Posterior vena cava (tissue), 2 donors: ENCODE data around the gene EI24. TPM values are rescaled to one million over a fixed set of nuclear protein-coding genes. Genes with fewer than 3 reads are reported as not detected.

Source experiments
- DNase-seq: peaks from one replicate; pipeline ENCODE4 v3.0.0-alpha.2; 2020; ENCODE audit warnings: low spot score
- intact Hi-C, 2 donors: fragments of 100-400 bp; cut with DNase I; formaldehyde crosslinking; loops; one replicate each; pipeline versions ENCODE4 v1.14.1 to v1.14.2; 2022 to 2023
- total RNA-seq, 2 donors: library from RNA; stranded (reverse); fragmentation: NEBNext Ultra II Directional; extraction: Animal tissue kit (Norgen Biotek cat#: 25700); gene quantifications; one replicate each; pipeline ENCODE4 v1.2.1, GENCODE V29; 2021
- donor health status: DM: yes; HTN: yes; CAD: no.
- donor health status: DM: yes; HTN: yes; CAD: no.

The EI24 gene
- total RNA-seq, 2 donors from 2014 or later = 52.5 to 57.5 TPM

DNA sequence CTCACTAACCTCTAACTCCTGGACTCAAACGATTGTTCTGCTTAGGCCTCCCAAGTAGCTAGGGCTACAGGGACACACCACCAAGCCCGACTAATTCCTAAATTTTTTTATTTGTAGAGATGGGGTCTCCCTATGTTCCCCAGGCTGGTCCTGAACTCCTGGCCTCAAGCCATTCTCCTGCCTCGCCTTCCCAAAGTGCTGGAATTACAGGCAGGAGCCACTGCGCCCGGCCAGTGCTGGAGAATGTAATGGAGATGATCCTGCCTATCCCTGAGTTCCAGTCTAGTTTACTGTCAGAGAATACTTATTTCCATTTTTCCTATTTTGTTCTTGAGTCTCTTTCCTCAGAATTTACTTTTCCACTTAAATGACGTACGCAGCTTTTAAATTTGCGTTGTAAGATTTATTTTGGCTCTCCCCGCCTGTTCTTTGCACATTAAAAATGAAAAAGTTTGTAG, 55.5 kb downstream of the EI24 start, which contains the start of gene CHEK1:
Gene CHEK1 (plus strand): TSS at position 408 of the 458 bp plus-strand sequence. CDS start 1,606 bp downstream, outside the sequence.
- intact Hi-C loops = loop anchor here in 1 of 2 donors (10.0 kb wide), 1 partner anchor 250 kb away; no protein-coding TSS in a partner anchor
- no peak for DNase-seq

DNA sequence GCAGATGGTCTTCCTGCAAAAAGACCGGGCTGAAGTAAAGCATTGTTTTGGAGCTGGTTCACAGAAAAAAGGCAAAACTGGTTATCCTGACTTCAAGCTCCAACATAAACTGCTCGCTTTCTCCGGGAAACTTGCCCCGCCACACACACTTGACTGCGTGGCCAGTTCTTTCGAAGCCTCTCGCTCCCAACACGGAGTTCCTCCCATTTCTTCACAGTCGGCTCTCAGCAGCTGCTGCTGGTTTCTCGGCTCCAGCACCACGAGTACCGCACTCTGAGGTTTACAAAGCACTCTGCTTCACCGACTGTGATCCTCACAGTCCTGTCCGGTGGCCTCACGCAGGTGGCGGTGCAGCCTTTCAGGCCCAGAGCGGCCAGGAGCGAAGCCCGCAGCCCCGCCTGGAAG, 56.0 kb downstream of the EI24 start:
- intact Hi-C loops = loop anchor here in 1 of 2 donors (10.0 kb wide), 1 partner anchor 250 kb away; no protein-coding TSS in a partner anchor
- DNase-seq = no peak

DNA sequence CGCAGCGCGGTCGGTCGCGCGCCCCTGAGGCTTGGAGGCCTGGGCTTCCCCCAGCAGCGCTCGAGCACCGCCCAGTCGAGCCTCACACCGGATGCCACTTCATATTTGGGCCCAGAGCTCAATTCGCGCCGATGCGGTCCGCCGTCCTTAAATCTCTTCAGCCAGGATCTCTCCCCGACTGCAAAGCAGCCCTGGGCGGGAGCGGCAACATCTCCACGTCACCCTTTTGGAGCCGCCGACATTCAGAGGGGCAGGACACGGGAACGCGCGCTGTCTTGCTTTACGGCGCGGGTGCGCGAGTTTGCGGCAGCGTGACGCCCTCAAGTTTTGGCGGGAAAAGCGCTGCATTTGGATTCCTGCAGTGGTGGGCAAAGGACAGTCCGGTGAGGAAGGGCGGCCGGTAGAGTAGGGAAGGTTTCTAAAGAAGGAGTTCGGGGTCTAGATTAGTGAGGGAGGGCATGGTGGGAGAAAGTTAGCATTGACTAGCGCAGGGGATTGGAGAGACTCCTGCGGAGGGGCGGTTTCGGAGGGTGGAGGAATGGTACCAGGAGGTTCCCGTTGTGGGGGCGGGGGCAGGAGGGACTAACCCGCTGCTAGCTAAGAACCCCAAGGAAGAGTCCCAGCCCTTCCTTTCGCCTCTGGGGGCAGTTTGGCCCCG, 56.5 kb downstream of the EI24 start:
- DNase-seq = peak; percentile 96
- intact Hi-C loops = loop anchor here in 1 of 2 donors (10.0 kb wide), 1 partner anchor 249 kb away; no protein-coding TSS in a partner anchor

DNA sequence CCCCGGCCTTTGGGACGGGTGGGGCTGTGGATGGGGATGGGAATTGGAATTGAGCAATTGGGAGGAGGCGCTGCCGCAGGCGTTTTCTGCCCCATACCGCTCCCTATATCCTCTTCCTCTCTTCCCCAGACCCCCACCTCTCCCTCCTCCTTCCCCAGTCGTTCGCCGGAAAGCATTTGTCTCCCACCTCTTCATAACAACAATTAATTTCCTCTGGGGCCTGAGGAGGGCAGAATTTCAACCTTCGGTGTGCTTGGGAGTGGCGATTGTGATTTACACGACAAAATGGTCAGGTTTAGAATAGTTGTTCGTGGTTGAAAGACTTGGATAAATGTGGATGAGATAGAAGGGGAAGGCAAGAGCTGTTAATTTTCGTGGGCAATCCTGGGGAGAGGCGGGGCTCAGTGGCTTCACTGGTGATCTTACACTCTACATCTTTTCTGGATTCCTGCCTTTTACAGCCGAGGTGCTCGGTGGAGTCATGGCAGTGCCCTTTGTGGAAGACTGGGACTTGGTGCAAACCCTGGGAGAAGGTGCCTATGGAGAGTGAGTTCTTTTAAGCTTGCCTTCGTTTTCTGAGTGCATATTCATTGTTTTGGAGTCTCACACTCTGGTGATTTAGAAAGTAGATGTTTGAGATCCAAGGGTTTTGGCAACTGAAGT, 57.1 kb downstream of the EI24 start:
- DNase-seq = no peak
- intact Hi-C loops = loop anchor here in 1 of 2 donors (10.0 kb wide), 1 partner anchor 248 kb away; no protein-coding TSS in a partner anchor

DNA sequence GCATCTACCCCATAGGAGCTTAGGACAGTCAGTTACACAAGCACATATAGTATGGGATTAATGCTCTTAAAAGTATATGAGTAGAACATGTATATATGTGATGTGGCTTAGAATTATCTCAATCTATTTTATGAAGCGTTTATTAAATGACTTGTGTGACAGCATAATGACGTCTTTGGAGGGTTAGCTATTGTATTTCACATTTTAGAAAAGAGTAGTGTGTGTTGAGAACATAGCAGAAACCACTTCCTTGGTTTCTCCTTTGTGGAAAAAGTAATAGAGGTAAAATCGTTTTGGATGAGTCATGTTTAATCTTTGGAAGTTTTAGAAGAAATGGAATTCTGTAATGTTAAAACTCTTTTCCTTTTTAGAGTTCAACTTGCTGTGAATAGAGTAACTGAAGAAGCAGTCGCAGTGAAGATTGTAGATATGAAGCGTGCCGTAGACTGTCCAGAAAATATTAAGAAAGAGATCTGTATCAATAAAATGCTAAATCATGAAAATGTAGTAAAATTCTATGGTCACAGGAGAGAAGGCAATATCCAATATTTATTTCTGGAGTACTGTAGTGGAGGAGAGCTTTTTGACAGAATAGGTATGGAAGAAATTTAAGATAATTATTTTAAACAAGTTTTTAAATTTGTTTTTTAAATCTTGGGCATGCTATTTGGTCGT, 58.1 kb downstream of the EI24 start:
- intact Hi-C loops = loop anchor here in 1 of 2 donors (10.0 kb wide), 1 partner anchor 247 kb away; no protein-coding TSS in a partner anchor
- DNase-seq = no peak

Other genes with a start within 250 kb of the EI24 start
- 10 to 100 TPM; 55.4 to 67.7 TPM for gene FEZ1, start 73.2 kb upstream of the EI24 start, total RNA-seq
- 100 to 1,000 TPM in 1 of 2 donors, 10 to 100 TPM in 1; 96.1 to 101 TPM for gene STT3A, start 23.4 kb downstream of the EI24 start, total RNA-seq
- 1 to 10 TPM; 2.5 to 5.0 TPM for gene CHEK1, start 55.7 kb downstream of the EI24 start, total RNA-seq
- gene ACRV1, start 111.4 kb downstream of the EI24 start, total RNA-seq = not detected
- not detected for gene PATE1, start 176.8 kb downstream of the EI24 start, total RNA-seq
- under 1 TPM in 1 of 2 donors, not detected in 1; 0.79 TPM for gene PATE2, start 209.4 kb downstream of the EI24 start, total RNA-seq
- not detected for gene PATE3, start 218.7 kb downstream of the EI24 start, total RNA-seq